ENCODE measurements around the gene POLR2F.

GRCh38 chr22:37913233-37913721, 40.2 kb upstream of the POLR2F start:
- TF ChIP-seq EZH2 (IDR thresholded peaks at IDR 0.05; ENCODE audit: low read length), result no peak
- TF ChIP-seq CTCF (optimal IDR thresholded peaks at IDR 0.05 in 1 of 3, IDR thresholded peaks at IDR 0.05 in 1 of 3, conservative IDR thresholded peaks at IDR 0.05 in 1 of 3; ENCODE audit: extremely low read depth in 1 of 3, insufficient read depth in 2 of 3, low read length in 3 of 3), result no peak

Data from keratinocyte (primary cell).